ENCODE data around the gene NHLRC4. TPM values are rescaled to one million over a fixed set of nuclear protein-coding genes. Genes with fewer than 3 reads are reported as not detected.

The NHLRC4 gene
- polyA plus RNA-seq, 1 of the 3 experiments (the other 2 are of a cell fraction), result 0.69 TPM

DNA sequence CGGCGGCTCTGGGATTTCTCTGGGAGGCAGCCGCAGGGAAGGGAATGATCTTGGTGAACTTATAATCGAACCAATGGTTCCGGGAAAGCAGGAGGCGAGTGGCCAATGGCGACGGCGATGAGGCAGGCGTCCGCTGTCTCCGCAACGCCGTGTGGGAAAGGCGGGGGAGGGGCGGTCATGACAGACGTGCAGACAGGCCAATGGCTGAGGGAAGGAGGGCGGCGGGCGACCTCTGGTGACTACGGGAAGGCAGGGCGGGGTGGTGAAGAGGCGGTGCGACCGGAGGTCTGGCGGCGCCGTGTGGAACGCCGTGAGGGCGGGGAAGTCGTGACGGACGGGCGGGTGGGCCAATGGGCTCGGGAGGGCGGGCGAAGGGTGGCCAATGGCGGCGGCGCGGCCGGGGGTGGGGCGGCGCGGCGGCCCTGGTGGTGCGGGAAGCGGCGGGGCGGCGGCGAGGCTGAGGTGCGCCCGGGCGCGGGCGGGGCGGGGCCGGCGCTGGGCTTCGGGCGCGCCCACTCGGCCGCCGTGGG is 22.9 kb downstream of the NHLRC4 start, which contains the start of gene RAB40C:
TSS of gene RAB40C (plus strand) at position 409 of the 530 bp plus-strand sequence. CDS start 226 bp downstream, outside the sequence.
- POLR2A ChIA-PET, result interaction anchor here (1.0 kb wide), 1 partner anchor 47 kb away, joined by 4 read pairs; the partner anchor contains the start of gene METTL26
- Histone ChIP-seq H3K9ac (peak within 1 kb of the TSS; percentile 90), H3K4me2 (peak within 1 kb of the TSS; percentile 100), H3K9me2 (no peaks in the 10 kb centered on the region), H3K79me2 (ENCODE audit: insufficient read depth) (peaks cover 67% of the 10 kb centered on the region), H4K20me1 (ENCODE audit: insufficient read depth) (peaks cover 42% of the 10 kb centered on the region), H3K36me3 (replicated peaks in 1 of 2; ENCODE audit: control insufficient read depth in 1 of 2, insufficient read depth in 2 of 2, low read length in 1 of 2) (peaks cover 0 to 3% of the 10 kb centered on the region in 2 experiments), H3K27me3 (ENCODE audit: insufficient read depth) (no peaks in the 10 kb centered on the region), H3K27ac (ENCODE audit: low read depth in 2 of 2, low read length in 1 of 2) (peak within 1 kb of the TSS; percentile 90 to 97), H2AFZ (ENCODE audit: low read depth) (peak within 1 kb of the TSS; percentile 78; the same call in 1 of the 2 replicates), H3K9me3 (no peaks in the 10 kb centered on the region), H3K4me1 (ENCODE audit: control insufficient read depth in 1 of 2, insufficient read depth in 2 of 2, low read depth in 1 of 2, low read length in 1 of 2) (peaks cover 21 to 38% of the 10 kb centered on the region in 2 experiments; a peak in 2 of 4 replicates), H3F3A (replicated peaks; ENCODE audit: insufficient read depth) (peaks cover 20% of the 10 kb centered on the region), H3K4me3 (ENCODE audit: low read depth in 2 of 2, low read length in 1 of 2) (peak within 1 kb of the TSS; percentile 89 to 90)
- TF ChIP-seq CHD2 (IDR thresholded peaks at IDR 0.05; ENCODE audit: low read length, partially characterized antibody), result peak; percentile 96
- 0 out of 2 replicates have a peak, but pooled peaks have one; percentile 32 for TF ChIP-seq POLR2AphosphoS5 (IDR thresholded peaks at IDR 0.05; ENCODE audit: low read depth, low read length)
- TF ChIP-seq MEF2A (IDR thresholded peaks at IDR 0.05; ENCODE audit: borderline replicate concordance, low read depth), result no peak
- TF ChIP-seq FOSL2 (IDR thresholded peaks at IDR 0.05; ENCODE audit: borderline replicate concordance, low read depth), result no peak
- TF ChIP-seq, protein P1, sequence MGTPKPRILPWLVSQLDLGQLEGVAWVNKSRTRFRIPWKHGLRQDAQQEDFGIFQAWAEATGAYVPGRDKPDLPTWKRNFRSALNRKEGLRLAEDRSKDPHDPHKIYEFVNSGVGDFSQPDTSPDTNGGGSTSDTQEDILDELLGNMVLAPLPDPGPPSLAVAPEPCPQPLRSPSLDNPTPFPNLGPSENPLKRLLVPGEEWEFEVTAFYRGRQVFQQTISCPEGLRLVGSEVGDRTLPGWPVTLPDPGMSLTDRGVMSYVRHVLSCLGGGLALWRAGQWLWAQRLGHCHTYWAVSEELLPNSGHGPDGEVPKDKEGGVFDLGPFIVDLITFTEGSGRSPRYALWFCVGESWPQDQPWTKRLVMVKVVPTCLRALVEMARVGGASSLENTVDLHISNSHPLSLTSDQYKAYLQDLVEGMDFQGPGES (IDR thresholded peaks at IDR 0.05; ENCODE audit: low read depth, low read length), result peak; percentile 78
- TF ChIP-seq SIN3A (IDR thresholded peaks at IDR 0.05; ENCODE audit: borderline replicate concordance, low read depth, low read length), result peak; percentile 52; the same call in 1 of the 2 replicates
- TF ChIP-seq FOXM1 (IDR thresholded peaks at IDR 0.05; ENCODE audit: low read depth), result no peak
- TF ChIP-seq, protein P2, sequence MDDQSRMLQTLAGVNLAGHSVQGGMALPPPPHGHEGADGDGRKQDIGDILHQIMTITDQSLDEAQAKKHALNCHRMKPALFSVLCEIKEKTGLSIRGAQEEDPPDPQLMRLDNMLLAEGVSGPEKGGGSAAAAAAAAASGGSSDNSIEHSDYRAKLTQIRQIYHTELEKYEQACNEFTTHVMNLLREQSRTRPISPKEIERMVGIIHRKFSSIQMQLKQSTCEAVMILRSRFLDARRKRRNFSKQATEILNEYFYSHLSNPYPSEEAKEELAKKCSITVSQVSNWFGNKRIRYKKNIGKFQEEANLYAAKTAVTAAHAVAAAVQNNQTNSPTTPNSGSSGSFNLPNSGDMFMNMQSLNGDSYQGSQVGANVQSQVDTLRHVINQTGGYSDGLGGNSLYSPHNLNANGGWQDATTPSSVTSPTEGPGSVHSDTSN (IDR thresholded peaks at IDR 0.05), result peak; percentile 99; the same call in 1 of the 2 replicates
- no peak; the same call in 1 of the 2 replicates for TF ChIP-seq MAX (IDR thresholded peaks at IDR 0.05; ENCODE audit: low read depth)
- no peak for TF ChIP-seq SMC3 (IDR thresholded peaks at IDR 0.05; ENCODE audit: low read depth, low read length)
- TF ChIP-seq MXI1 (IDR thresholded peaks at IDR 0.05; ENCODE audit: low read depth, low read length), result no peak
- WGBS (ENCODE audit: low lambda C conversion rate), result 2% methylated on average over 20 of the region's 67 CpGs
- peak; percentile 99 for DNase-seq
- CTCF ChIA-PET, result interaction anchor here (0.8 to 1.3 kb wide), 6 partner anchors 10 to 58 kb away, joined by 3 to 7 read pairs (median 3); no protein-coding TSS in a partner anchor

DNA sequence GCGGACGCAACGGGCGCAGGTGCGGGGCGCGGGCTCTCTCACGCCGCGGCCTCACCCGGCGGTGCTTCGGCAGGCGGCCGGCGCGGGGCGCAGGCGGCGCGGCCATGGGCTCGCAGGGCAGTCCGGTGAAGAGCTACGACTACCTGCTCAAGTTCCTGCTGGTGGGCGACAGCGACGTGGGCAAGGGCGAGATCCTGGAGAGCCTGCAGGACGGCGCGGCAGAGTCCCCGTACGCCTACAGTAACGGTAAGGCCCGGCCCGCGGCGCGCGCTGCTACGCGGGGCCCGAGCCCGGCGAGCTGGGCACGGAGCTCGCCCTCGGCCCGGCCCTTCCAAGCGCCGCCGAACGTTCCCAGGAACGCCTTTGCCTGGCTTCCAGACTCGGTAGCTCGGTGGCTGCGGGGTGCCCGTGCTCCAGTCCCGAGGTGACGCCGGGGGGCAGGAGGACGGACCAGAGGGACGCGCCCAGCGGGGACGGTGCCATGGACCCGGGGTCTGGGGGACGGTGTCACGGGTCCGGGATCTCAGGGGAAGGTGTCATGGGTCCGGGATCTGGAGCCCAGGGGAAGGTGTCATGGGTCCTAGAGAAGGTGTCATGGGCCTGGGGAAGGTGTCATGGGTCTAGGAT is 23.5 kb downstream of the NHLRC4 start:
- Histone ChIP-seq H3K4me2 (peak overlapping the region; percentile 100), H3K27me3 (ENCODE audit: insufficient read depth) (no peaks in the 10 kb centered on the region), H3K9me2 (no peaks in the 10 kb centered on the region), H3K4me3 (ENCODE audit: low read depth in 2 of 2, low read length in 1 of 2) (peak overlapping the region; percentile 82 to 89), H3K79me2 (ENCODE audit: insufficient read depth) (peaks cover 73% of the 10 kb centered on the region), H3K4me1 (ENCODE audit: control insufficient read depth in 1 of 2, insufficient read depth in 2 of 2, low read depth in 1 of 2, low read length in 1 of 2) (peaks cover 21 to 36% of the 10 kb centered on the region in 2 experiments; a peak in 2 of 4 replicates), H3F3A (replicated peaks; ENCODE audit: insufficient read depth) (peaks cover 20% of the 10 kb centered on the region), H4K20me1 (ENCODE audit: insufficient read depth) (peaks cover 45% of the 10 kb centered on the region), H3K27ac (ENCODE audit: low read depth in 2 of 2, low read length in 1 of 2) (peak overlapping the region in 1 of 2 experiments; percentile 72; a peak in 2 of 4 replicates), H3K36me3 (replicated peaks in 1 of 2; ENCODE audit: control insufficient read depth in 1 of 2, insufficient read depth in 2 of 2, low read length in 1 of 2) (peaks cover 0 to 3% of the 10 kb centered on the region in 2 experiments), H3K9ac (peak overlapping the region; percentile 81), H3K9me3 (no peaks in the 10 kb centered on the region), H2AFZ (ENCODE audit: low read depth) (no peak overlapping the region)
- DNase-seq, result peak; percentile 67
- 4% methylated on average over 28 of the region's 71 CpGs for WGBS (ENCODE audit: low lambda C conversion rate)
- no peak for TF ChIP-seq MEF2A (IDR thresholded peaks at IDR 0.05; ENCODE audit: borderline replicate concordance, low read depth)
- 0 out of 2 replicates have a peak, but pooled peaks have one; percentile 1 for TF ChIP-seq SMC3 (IDR thresholded peaks at IDR 0.05; ENCODE audit: low read depth, low read length)
- 0 out of 2 replicates have a peak, but pooled peaks have one; percentile 4 for TF ChIP-seq RAD21 (IDR thresholded peaks at IDR 0.05; ENCODE audit: low read length)
- TF ChIP-seq RFX5 (IDR thresholded peaks at IDR 0.05; ENCODE audit: low read length), result no peak
- TF ChIP-seq, protein P2 (IDR thresholded peaks at IDR 0.05), result no peak
- ChIA-PET CTCF (interaction anchor here (0.8 to 1.3 kb wide), 6 partner anchors 10 to 58 kb away, joined by 3 to 7 read pairs (median 3); no protein-coding TSS in a partner anchor), POLR2A (interaction anchor here (1.0 kb wide), 1 partner anchor 46 kb away, joined by 4 read pairs; the partner anchor contains the start of gene METTL26)
